NCI-H345 (cell line): Measurements from ENCODE around the gene PPP1R9B.

Source experiments
- DNase-seq: peaks from one replicate; lab custom pipeline; 2025; lab: John Stamatoyannopoulos, UW

Gene PPP1R9B

GRCh38 chr17:50125420-50125997, 25.0 kb downstream of the PPP1R9B start:
- DNase-seq: no peak

GRCh38 chr17:50123649-50124349, 26.7 kb downstream of the PPP1R9B start:
- DNase-seq: peak; percentile 49

GRCh38 chr17:50122945-50123344, 27.5 kb downstream of the PPP1R9B start:
- no peak for DNase-seq

- DNase-seq: no peak
Observed at GRCh38 chr17:50120475-50121253, 29.8 kb downstream of the PPP1R9B start.

GRCh38 chr17:50118828-50119218, 31.7 kb downstream of the PPP1R9B start:
- DNase-seq: no peak

- no peak for DNase-seq
Observed at GRCh38 chr17:50118076-50118827, 32.2 kb downstream of the PPP1R9B start.

GRCh38 chr17:50117202-50118051, 33.0 kb downstream of the PPP1R9B start:
- DNase-seq: no peak

- DNase-seq: no peak
Observed at GRCh38 chr17:50115756-50116155, 34.7 kb downstream of the PPP1R9B start.

GRCh38 chr17:50114849-50115357, 35.6 kb downstream of the PPP1R9B start:
- DNase-seq: peak; percentile 48

GRCh38 chr17:50114401-50114800, 36.1 kb downstream of the PPP1R9B start:
- DNase-seq: no peak

- no peak for DNase-seq
Observed at GRCh38 chr17:50113624-50114320, 36.7 kb downstream of the PPP1R9B start.

GRCh38 chr17:50112694-50113093, 37.8 kb downstream of the PPP1R9B start:
- no peak for DNase-seq

- no peak for DNase-seq
Observed at GRCh38 chr17:50111673-50112655, 38.5 kb downstream of the PPP1R9B start.

- no peak for DNase-seq
Observed at GRCh38 chr17:50110591-50111349, 39.7 kb downstream of the PPP1R9B start.

- no peak for DNase-seq
Observed at GRCh38 chr17:50109785-50110184, 40.7 kb downstream of the PPP1R9B start.

- no peak for DNase-seq
Observed at GRCh38 chr17:50109207-50109606, 41.3 kb downstream of the PPP1R9B start.

GRCh38 chr17:50108556-50108955, 41.9 kb downstream of the PPP1R9B start:
- DNase-seq: no peak

GRCh38 chr17:50107790-50108414, 42.6 kb downstream of the PPP1R9B start:
- no peak for DNase-seq
